Liver (tissue), 9 donors: Measurements from ENCODE around the gene PPP2R5A. TPM values are rescaled to one million over a fixed set of nuclear protein-coding genes. Genes with fewer than 3 reads are reported as not detected.

ENCODE experiments used
- DNase-seq: peaks from one replicate; pipeline ENCODE4 v3.0.0-alpha.2; 2017; ENCODE audit warnings: low spot score
- H3K27ac ChIP-seq, 2 donors: one replicate each; pipeline ENCODE4 v1.7.0; 2013; ENCODE audit warnings: inconsistent platforms in 2 of 2, low read length in 2 of 2, control low read depth in 1 of 2, low read depth in 1 of 2, mild to moderate bottlenecking in 1 of 2
- H3K27me3 ChIP-seq, 4 donors: one replicate each; pipeline versions ENCODE4 v1.6.1 to v1.7.0; 2013; ENCODE audit warnings: low read length in 3 of 4, inconsistent platforms in 1 of 4, mild to moderate bottlenecking in 1 of 4, moderate library complexity in 1 of 4; ENCODE audit not compliant: control insufficient read depth in 4 of 4, insufficient read depth in 4 of 4
- H3K36me3 ChIP-seq, 4 donors: one replicate each; pipeline versions ENCODE4 v1.6.1 to v1.7.0; 2013; ENCODE audit warnings: low read length in 3 of 4, mild to moderate bottlenecking in 3 of 4, low read depth in 1 of 4, moderate library complexity in 1 of 4; ENCODE audit not compliant: control insufficient read depth in 4 of 4, insufficient read depth in 3 of 4
- H3K4me1 ChIP-seq, 4 donors: one replicate each; pipeline versions ENCODE4 v1.6.1 to v1.7.0; 2013; ENCODE audit warnings: low read length in 3 of 4, mild to moderate bottlenecking in 3 of 4, moderate library complexity in 1 of 4; ENCODE audit not compliant: control insufficient read depth in 4 of 4, insufficient read depth in 4 of 4
- H3K4me3 ChIP-seq, 3 donors: one replicate each; pipeline versions ENCODE4 v1.6.1 to v1.7.0; 2013; ENCODE audit warnings: low read length in 3 of 3, control low read depth in 1 of 3, low read depth in 1 of 3, mild to moderate bottlenecking in 1 of 3
- H3K9ac ChIP-seq, 2 donors: one replicate each; pipeline ENCODE4 v1.7.0; 2013; ENCODE audit warnings: low read length in 2 of 2, mild to moderate bottlenecking in 2 of 2, moderate library complexity in 2 of 2, control low read depth in 1 of 2, low read depth in 1 of 2
- H3K9me3 ChIP-seq, 4 donors: one replicate each; pipeline versions ENCODE4 v1.6.1 to v1.7.0; 2013; ENCODE audit warnings: low read length in 3 of 4; ENCODE audit not compliant: control insufficient read depth in 4 of 4
- EGR1 ChIP-seq, 2 donors: IDR thresholded peaks; 2 replicates each; pipeline ENCODE4 v1.6.1; 2016 to 2018; ENCODE audit warnings: antibody characterized with exemption in 2 of 2, low read depth in 2 of 2
- FOXA2 ChIP-seq: IDR thresholded peaks from 2 replicates; pipeline ENCODE4 v1.6.1; 2016; ENCODE audit warnings: antibody characterized with exemption
- GABPA ChIP-seq, 2 donors: IDR thresholded peaks in 1 of 2; conservative IDR thresholded peaks in 1 of 2; 2 replicates each; pipeline ENCODE4 v1.6.1; 2016; ENCODE audit warnings: antibody characterized with exemption in 2 of 2, mild to moderate bottlenecking in 1 of 2, moderate library complexity in 1 of 2
- SP1 ChIP-seq: IDR thresholded peaks from 2 replicates; pipeline ENCODE4 v1.6.1; 2018; ENCODE audit warnings: antibody characterized with exemption, mild to moderate bottlenecking
- WGBS: extraction: QIAGEN DNeasy Blood & Tissue Kit; methylation state at CpG from one replicate; pipeline ENCODE4 v1.1.7; 2013; 5-methylcytosine and 5-hydroxymethylcytosine counted together
- polyA plus RNA-seq, 2 donors: library from polyadenylated mRNA; stranded (reverse) in 1 of 2; unstranded in 1 of 2; fragments of 200-250 nt in 1 of 2; fragments of >200 nt in 1 of 2; fragmentation: Nextera tagmentation in 1 of 2; extraction: Ambion mirVana in 1 of 2; gene quantifications; one replicate each; pipeline versions ENCODE4 v1.2.1 to v1.2.3, GENCODE V29; 2013 to 2015
- total RNA-seq, 2 donors: library from RNA; depleted of rRNA; stranded (reverse); fragments of >200 nt; gene quantifications; one replicate each; pipeline ENCODE4 v1.2.3, GENCODE V29; 2014
- TF ChIP-seq, protein P1 (sequence below): IDR thresholded peaks from 2 replicates; pipeline ENCODE4 v1.6.1; 2016; ENCODE audit warnings: antibody characterized with exemption
- TF ChIP-seq, protein P2 (sequence below): fragments of 150-350 bp; IDR thresholded peaks from 2 replicates; pipeline ENCODE4 v1.5.1; 2017; ENCODE audit warnings: improper control_type of control experiment, low read depth, low read length; ENCODE audit not compliant: missing input control
- TF ChIP-seq, protein P3 (sequence below): IDR thresholded peaks from 2 replicates; pipeline ENCODE4 v1.6.1; 2016; ENCODE audit warnings: antibody characterized with exemption
- TF ChIP-seq, protein P4 (sequence below): IDR thresholded peaks from 2 replicates; pipeline ENCODE4 v1.6.1; 2016; ENCODE audit warnings: antibody characterized with exemption, mild to moderate bottlenecking
- donor health status: healthy.
- donor health status: healthy.
- donor health status: healthy.
- donor health status: healthy.
- donor health status: healthy.

PPP2R5A gene
- total and polyA plus RNA-seq, 4 donors: 22.9 to 40.7 (median 28.5) TPM

DNA sequence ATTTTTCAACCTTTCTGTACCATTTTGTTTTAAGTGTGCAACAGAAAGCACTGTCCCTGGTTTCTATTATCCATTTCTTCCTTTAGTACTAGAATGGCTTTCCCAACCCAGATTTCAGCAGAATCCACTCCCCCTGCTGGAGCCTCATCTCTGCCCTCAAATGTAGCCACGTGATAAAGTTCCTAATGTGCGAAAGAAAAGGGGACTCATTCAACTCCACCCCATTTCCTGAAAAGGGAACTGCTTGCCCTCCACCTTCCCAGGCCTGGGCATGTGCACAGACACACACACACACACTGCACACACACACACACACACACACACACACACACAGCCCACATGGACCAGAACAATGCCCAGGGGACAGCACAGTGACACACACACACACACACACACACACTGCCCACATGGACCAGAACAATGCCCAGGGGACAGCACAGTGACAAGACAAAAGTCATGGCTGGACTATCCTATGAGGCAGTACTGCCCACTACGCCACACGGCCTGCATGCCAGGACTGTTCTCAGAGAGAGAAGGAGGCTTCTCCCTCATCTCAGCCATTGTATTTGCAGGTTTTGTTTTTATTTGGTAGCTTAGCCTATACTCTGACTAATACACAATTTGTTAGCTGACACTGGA lies 96.3 kb downstream of the PPP2R5A start:
- WGBS: 81% methylated on average over 4 of the region's 4 CpGs
- no peak overlapping the region for H3K9ac ChIP-seq
- no peak overlapping the region for H3K4me3 ChIP-seq
- no peak overlapping the region for H3K27ac ChIP-seq
- H3K4me1 ChIP-seq: no peaks in the 10 kb centered on the region
- TF ChIP-seq, protein P1, sequence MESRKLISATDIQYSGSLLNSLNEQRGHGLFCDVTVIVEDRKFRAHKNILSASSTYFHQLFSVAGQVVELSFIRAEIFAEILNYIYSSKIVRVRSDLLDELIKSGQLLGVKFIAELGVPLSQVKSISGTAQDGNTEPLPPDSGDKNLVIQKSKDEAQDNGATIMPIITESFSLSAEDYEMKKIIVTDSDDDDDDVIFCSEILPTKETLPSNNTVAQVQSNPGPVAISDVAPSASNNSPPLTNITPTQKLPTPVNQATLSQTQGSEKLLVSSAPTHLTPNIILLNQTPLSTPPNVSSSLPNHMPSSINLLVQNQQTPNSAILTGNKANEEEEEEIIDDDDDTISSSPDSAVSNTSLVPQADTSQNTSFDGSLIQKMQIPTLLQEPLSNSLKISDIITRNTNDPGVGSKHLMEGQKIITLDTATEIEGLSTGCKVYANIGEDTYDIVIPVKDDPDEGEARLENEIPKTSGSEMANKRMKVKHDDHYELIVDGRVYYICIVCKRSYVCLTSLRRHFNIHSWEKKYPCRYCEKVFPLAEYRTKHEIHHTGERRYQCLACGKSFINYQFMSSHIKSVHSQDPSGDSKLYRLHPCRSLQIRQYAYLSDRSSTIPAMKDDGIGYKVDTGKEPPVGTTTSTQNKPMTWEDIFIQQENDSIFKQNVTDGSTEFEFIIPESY: no peak
- TF ChIP-seq, protein P2, sequence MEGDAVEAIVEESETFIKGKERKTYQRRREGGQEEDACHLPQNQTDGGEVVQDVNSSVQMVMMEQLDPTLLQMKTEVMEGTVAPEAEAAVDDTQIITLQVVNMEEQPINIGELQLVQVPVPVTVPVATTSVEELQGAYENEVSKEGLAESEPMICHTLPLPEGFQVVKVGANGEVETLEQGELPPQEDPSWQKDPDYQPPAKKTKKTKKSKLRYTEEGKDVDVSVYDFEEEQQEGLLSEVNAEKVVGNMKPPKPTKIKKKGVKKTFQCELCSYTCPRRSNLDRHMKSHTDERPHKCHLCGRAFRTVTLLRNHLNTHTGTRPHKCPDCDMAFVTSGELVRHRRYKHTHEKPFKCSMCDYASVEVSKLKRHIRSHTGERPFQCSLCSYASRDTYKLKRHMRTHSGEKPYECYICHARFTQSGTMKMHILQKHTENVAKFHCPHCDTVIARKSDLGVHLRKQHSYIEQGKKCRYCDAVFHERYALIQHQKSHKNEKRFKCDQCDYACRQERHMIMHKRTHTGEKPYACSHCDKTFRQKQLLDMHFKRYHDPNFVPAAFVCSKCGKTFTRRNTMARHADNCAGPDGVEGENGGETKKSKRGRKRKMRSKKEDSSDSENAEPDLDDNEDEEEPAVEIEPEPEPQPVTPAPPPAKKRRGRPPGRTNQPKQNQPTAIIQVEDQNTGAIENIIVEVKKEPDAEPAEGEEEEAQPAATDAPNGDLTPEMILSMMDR: no peak
- TF ChIP-seq EGR1 (IDR thresholded peaks at IDR 0.05; ENCODE audit: low read depth in 2 of 2): no peak
- TF ChIP-seq SP1: no peak
- H3K36me3 ChIP-seq: peaks cover 2 to 7% (median 5%) of the 10 kb centered on the region in 4 donors
- DNase-seq: no peak
- no peaks in the 10 kb centered on the region for H3K9me3 ChIP-seq
- H3K27me3 ChIP-seq: no peaks in the 10 kb centered on the region

DNA sequence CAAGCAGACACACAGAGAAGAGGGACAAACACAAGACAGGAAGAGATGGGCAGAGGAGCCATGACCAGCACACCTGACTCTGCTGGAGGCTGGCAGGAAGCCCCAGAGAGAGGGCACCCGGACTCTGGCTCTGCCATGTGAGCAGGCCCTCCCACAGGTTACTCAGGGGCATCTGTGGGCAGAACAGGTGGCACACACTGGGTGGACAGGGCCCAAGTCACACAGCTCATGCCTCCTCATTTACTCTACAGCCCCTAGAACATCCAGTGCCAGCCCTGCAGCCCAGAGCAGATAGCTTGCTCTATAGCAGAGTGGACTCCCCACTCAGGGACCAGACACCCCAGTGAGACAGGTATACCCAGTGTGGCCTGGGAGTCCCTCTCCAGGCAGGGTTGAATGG lies 100.8 kb downstream of the PPP2R5A start:
- Histone ChIP-seq H3K27me3 (no peaks in the 10 kb centered on the region), H3K9ac (no peak overlapping the region), H3K9me3 (no peaks in the 10 kb centered on the region), H3K27ac (no peak overlapping the region), H3K4me1 (no peaks in the 10 kb centered on the region), H3K36me3 (peaks cover 0 to 6% (median 4%) of the 10 kb centered on the region in 4 donors), H3K4me3 (no peak overlapping the region)
- DNase-seq: no peak
- no peak for TF ChIP-seq FOXA2
- TF ChIP-seq, protein P3, sequence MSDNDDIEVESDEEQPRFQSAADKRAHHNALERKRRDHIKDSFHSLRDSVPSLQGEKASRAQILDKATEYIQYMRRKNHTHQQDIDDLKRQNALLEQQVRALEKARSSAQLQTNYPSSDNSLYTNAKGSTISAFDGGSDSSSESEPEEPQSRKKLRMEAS: no peak
- TF ChIP-seq, protein P4, sequence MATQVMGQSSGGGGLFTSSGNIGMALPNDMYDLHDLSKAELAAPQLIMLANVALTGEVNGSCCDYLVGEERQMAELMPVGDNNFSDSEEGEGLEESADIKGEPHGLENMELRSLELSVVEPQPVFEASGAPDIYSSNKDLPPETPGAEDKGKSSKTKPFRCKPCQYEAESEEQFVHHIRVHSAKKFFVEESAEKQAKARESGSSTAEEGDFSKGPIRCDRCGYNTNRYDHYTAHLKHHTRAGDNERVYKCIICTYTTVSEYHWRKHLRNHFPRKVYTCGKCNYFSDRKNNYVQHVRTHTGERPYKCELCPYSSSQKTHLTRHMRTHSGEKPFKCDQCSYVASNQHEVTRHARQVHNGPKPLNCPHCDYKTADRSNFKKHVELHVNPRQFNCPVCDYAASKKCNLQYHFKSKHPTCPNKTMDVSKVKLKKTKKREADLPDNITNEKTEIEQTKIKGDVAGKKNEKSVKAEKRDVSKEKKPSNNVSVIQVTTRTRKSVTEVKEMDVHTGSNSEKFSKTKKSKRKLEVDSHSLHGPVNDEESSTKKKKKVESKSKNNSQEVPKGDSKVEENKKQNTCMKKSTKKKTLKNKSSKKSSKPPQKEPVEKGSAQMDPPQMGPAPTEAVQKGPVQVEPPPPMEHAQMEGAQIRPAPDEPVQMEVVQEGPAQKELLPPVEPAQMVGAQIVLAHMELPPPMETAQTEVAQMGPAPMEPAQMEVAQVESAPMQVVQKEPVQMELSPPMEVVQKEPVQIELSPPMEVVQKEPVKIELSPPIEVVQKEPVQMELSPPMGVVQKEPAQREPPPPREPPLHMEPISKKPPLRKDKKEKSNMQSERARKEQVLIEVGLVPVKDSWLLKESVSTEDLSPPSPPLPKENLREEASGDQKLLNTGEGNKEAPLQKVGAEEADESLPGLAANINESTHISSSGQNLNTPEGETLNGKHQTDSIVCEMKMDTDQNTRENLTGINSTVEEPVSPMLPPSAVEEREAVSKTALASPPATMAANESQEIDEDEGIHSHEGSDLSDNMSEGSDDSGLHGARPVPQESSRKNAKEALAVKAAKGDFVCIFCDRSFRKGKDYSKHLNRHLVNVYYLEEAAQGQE: no peak
- no peak for TF ChIP-seq GABPA (IDR thresholded peaks at IDR 0.05 in 1 of 2, conservative IDR thresholded peaks at IDR 0.05 in 1 of 2)
- 63% methylated on average over 1 of the region's 1 CpG for WGBS
